PC-3 (cell line): Measurements from ENCODE around the gene MLLT10. TPM values are rescaled to one million over a fixed set of nuclear protein-coding genes. Genes with fewer than 3 reads are reported as not detected.

ENCODE experiments used
- ATAC-seq: fragments of 200-7000 bp; cut with Tn5 transposase; 2 replicates; pipeline ENCODE4 v1.9.1; 2020; ENCODE audit warnings: mild to moderate bottlenecking, moderate library complexity
- BruUV-seq: library from RNA; stranded (reverse); fragments of 400-500 nt; replicated peaks from 2 replicates; lab custom pipeline; 2021; lab: Mats Ljungman, UMichigan
- CTCF ChIA-PET: fragments of 300-600 bp; sonication (Branson Sonifier 250); formaldehyde crosslinking; loops from one replicate; lab custom pipeline; 2022; ENCODE audit warnings: antibody characterized with exemption; lab: Charles Lee
- POLR2A ChIA-PET: fragments of 300-600 bp; sonication (Branson Sonifier 250); formaldehyde crosslinking; loops from one replicate; lab custom pipeline; 2022; ENCODE audit warnings: antibody characterized with exemption; ENCODE audit not compliant: unreplicated experiment; lab: Charles Lee
- DNase-seq: peaks from one replicate; pipeline ENCODE4 v3.0.0-alpha.2; 2015
- H2AFZ ChIP-seq: fragments of 300-600 bp; sonication (generic); 2 replicates; pipeline ENCODE4 v1.6.0; 2016; ENCODE audit warnings: antibody characterized with exemption, low read length
- H3F3A ChIP-seq: fragments of 300-600 bp; sonication (generic); one replicate; pipeline ENCODE4 v1.6.0; 2017; ENCODE audit warnings: antibody characterized with exemption, low read length, control low read depth, mild to moderate bottlenecking; ENCODE audit not compliant: unreplicated experiment
- H3K27ac ChIP-seq: fragments of 300-600 bp; sonication (generic); 2 replicates; pipeline ENCODE4 v1.5.1; 2016; ENCODE audit warnings: mild to moderate bottlenecking, low read length
- H3K27me3 ChIP-seq: fragments of 300-600 bp; sonication (generic); 2 replicates; pipeline ENCODE4 v1.6.1; 2016; ENCODE audit warnings: low read length, mixed read lengths
- H3K36me3 ChIP-seq: fragments of 300-600 bp; sonication (generic); 2 replicates; pipeline ENCODE4 v1.6.1; 2016; ENCODE audit warnings: low read depth, mixed run types, low read length, mixed read lengths
- H3K4me1 ChIP-seq: fragments of 300-600 bp; sonication (generic); 2 replicates; pipeline ENCODE4 v1.5.1; 2016; ENCODE audit warnings: low read length; ENCODE audit not compliant: insufficient read depth
- H3K4me2 ChIP-seq: fragments of 300-600 bp; sonication (generic); 2 replicates; pipeline ENCODE4 v1.6.0; 2016; ENCODE audit warnings: low read length
- H3K4me3 ChIP-seq: fragments of 300-600 bp; sonication (generic); 2 replicates; pipeline ENCODE4 v1.5.1; 2016; ENCODE audit warnings: mild to moderate bottlenecking, low read length, mixed read lengths
- H3K79me2 ChIP-seq: fragments of 300-600 bp; sonication (generic); 2 replicates; pipeline ENCODE4 v1.6.1; 2017; ENCODE audit warnings: low read length, mixed read lengths
- H3K9ac ChIP-seq: fragments of 300-600 bp; sonication (generic); 2 replicates; pipeline ENCODE4 v1.6.0; 2016; ENCODE audit warnings: mild to moderate bottlenecking, low read length
- H3K9me2 ChIP-seq: fragments of 300-600 bp; sonication (generic); replicated peaks from 2 replicates; pipeline ENCODE4 v1.6.1; 2016; ENCODE audit warnings: mixed run types, low read length, mixed read lengths
- H3K9me3 ChIP-seq: fragments of 300-600 bp; sonication (generic); 2 replicates; pipeline ENCODE4 v1.6.1; 2016; ENCODE audit warnings: low read length, mixed read lengths
- H4K20me1 ChIP-seq: fragments of 300-600 bp; sonication (generic); 2 replicates; pipeline ENCODE4 v1.6.1; 2016; ENCODE audit warnings: low read length, mixed read lengths
- CTCF ChIP-seq: fragments of 300-600 bp; sonication (generic); conservative IDR thresholded peaks from 2 replicates; pipeline ENCODE4 v1.5.1; 2017; ENCODE audit warnings: antibody characterized with exemption, low read depth, mild to moderate bottlenecking, low read length
- EZH2 ChIP-seq: fragments of 300-600 bp; sonication (generic); IDR thresholded peaks from one replicate; pipeline ENCODE4 v1.6.1; 2017; ENCODE audit warnings: antibody characterized with exemption, mild to moderate bottlenecking, low read length; ENCODE audit not compliant: unreplicated experiment
- EZH2phosphoT487 ChIP-seq: fragments of 300-600 bp; sonication (generic); IDR thresholded peaks from 2 replicates; pipeline ENCODE4 v1.6.1; 2018; ENCODE audit warnings: mild to moderate bottlenecking, antibody characterized with exemption, low read length, borderline replicate concordance
- intact Hi-C: fragments of 100-400 bp; cut with micrococcal nuclease; formaldehyde crosslinking; loops from 2 replicates; pipeline ENCODE4 v1.9.0; 2023
- total RNA-seq: library from RNA; depleted of rRNA; stranded (reverse); fragments of >200 nt; gene quantifications from 2 replicates; pipeline ENCODE4 v1.2.3, GENCODE V29; 2014

Gene MLLT10
- total RNA-seq, 1 experiment from 2014 or later: 32.5 TPM

- DNase-seq (no peak), ATAC-seq (no peak)
- H3K4me2 ChIP-seq: no peak overlapping the region
- no peaks in the 10 kb centered on the region for H3F3A ChIP-seq
- no peak for TF ChIP-seq CTCF
- TF ChIP-seq EZH2: no peak
- no peak for TF ChIP-seq EZH2phosphoT487
- no peak overlapping the region for H2AFZ ChIP-seq
- POLR2A ChIA-PET: no interaction called here
- H3K9me3 ChIP-seq: no peaks in the 10 kb centered on the region
- no peak overlapping the region for H3K27ac ChIP-seq
- CTCF ChIA-PET: no interaction called here
- no peaks in the 10 kb centered on the region for H3K9me2 ChIP-seq
- intact Hi-C loops: no loop called here
- no peak overlapping the region for H3K9ac ChIP-seq
- H3K36me3 ChIP-seq: no peaks in the 10 kb centered on the region
- H3K27me3 ChIP-seq: no peaks in the 10 kb centered on the region
- no peak overlapping the region for H3K4me3 ChIP-seq
- H3K79me2 ChIP-seq: no peaks in the 10 kb centered on the region
- H4K20me1 ChIP-seq: no peaks in the 10 kb centered on the region
- peaks cover 6% of the 10 kb centered on the region for H3K4me1 ChIP-seq
- no TSS peak for BruUV-seq
Measured at GRCh38 chr10:21513405-21513788, 20.6 kb upstream of the MLLT10 start.

GRCh38 chr10:21514129-21514817, 19.8 kb upstream of the MLLT10 start:
- Histone ChIP-seq H3K4me1 (peaks cover 9% of the 10 kb centered on the region), H3F3A (no peaks in the 10 kb centered on the region), H3K27ac (no peak overlapping the region), H3K27me3 (no peaks in the 10 kb centered on the region), H3K9me3 (no peaks in the 10 kb centered on the region), H3K36me3 (no peaks in the 10 kb centered on the region), H3K79me2 (no peaks in the 10 kb centered on the region), H4K20me1 (no peaks in the 10 kb centered on the region), H3K9me2 (no peaks in the 10 kb centered on the region), H3K4me2 (no peak overlapping the region), H2AFZ (no peak overlapping the region), H3K9ac (no peak overlapping the region), H3K4me3 (no peak overlapping the region)
- DNase-seq: no peak
- ChIA-PET CTCF (interaction anchor here (0.7 kb wide), 1 partner anchor 18 kb away, joined by 6 read pairs; no protein-coding TSS in a partner anchor), POLR2A (no interaction called here)
- intact Hi-C loops: no loop called here
- no TSS peak for BruUV-seq
- no peak for TF ChIP-seq EZH2
- no peak for TF ChIP-seq CTCF
- no peak for TF ChIP-seq EZH2phosphoT487
- no peak for ATAC-seq

- no peak for ATAC-seq
- H3K4me2 ChIP-seq: no peak overlapping the region
Measured at GRCh38 chr10:21514818-21515351, 19.1 kb upstream of the MLLT10 start.

More at GRCh38 chr10:21514818-21515351, 19.1 kb upstream of the MLLT10 start:
- ChIA-PET CTCF (no interaction called here), POLR2A (no interaction called here)
- Histone ChIP-seq H3K27me3 (no peaks in the 10 kb centered on the region), H4K20me1 (no peaks in the 10 kb centered on the region), H3K27ac (no peak overlapping the region), H3K9me3 (no peaks in the 10 kb centered on the region), H3F3A (no peaks in the 10 kb centered on the region), H3K79me2 (no peaks in the 10 kb centered on the region), H3K9ac (no peak overlapping the region), H3K36me3 (no peaks in the 10 kb centered on the region), H2AFZ (peak overlapping the region; percentile 84), H3K4me1 (peaks cover 15% of the 10 kb centered on the region), H3K4me3 (no peak overlapping the region), H3K9me2 (no peaks in the 10 kb centered on the region)
- no TSS peak for BruUV-seq
- no peak for DNase-seq
- intact Hi-C loops: no loop called here
- TF ChIP-seq CTCF: no peak
- no peak for TF ChIP-seq EZH2phosphoT487
- TF ChIP-seq EZH2: no peak
